ENCODE data around the gene SYTL5.

SYTL5 gene

DNA sequence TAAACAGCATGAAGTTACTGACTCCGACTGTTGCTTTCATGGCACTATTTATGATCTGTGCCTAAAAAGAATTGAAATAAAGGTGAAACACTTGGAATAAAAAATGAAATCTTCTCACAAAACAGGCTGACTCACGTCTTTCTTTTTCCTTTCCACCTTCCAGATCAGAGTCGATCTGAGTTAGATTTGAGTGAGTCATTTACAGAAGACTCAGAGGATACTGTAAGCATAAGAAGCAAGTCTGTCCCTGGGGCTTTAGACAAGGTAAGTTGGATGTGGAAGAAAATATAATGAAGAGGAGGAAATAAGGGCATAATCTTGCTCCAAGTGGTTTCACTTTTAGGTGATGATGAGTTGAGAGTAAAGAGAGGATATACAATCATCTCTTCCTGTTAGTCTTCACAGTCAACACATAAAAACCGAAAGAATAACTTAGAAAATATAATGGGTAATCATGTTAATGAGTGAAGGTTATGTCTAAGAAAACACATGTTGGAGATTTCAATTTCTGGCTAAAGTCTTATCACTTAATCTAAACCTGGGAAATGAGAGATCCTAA lies 89.7 kb downstream of the SYTL5 start:
- DNase-seq (ENCODE audit: low spot score): peak; percentile 24

DNA sequence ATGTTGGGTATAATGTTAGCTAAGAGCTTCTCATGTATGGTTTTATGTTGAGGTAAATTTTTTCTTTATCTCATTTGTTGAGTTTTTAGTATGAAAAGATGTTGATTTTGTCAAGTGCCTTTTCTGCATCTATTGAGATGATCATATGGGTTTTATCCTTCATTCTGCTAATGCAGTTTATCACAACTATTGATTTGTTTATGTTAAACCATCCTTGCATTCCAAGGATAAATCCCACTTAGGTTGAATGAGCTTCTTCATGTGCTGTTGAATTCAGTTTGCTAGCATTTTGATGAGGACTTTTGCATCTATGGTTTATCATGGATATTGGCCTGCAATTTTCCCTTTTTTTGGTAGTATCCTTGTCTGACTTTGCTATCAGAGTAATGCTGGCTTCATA lies 93.3 kb downstream of the SYTL5 start:
- no peak for DNase-seq (ENCODE audit: low spot score)

DNA sequence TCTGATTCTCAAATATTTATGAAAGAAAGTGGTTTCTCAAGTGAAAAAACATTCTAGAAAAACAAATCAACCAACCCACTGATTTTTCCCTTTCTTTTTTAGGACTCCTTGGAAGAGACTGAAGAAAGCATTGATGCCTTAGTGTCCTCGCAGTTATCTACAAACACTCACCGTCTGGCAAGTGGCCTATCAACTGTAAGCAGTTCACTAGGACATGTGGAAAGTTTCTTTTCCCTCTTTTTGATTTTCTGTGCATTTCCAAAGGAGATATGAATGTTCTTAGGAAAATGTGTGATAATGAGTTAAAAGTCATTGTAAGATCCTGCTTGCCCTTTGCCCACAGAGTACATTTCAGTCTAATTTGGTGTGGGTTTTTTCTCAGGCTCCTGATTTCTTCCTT lies 95.9 kb downstream of the SYTL5 start:
- DNase-seq (ENCODE audit: low spot score): no peak

DNA sequence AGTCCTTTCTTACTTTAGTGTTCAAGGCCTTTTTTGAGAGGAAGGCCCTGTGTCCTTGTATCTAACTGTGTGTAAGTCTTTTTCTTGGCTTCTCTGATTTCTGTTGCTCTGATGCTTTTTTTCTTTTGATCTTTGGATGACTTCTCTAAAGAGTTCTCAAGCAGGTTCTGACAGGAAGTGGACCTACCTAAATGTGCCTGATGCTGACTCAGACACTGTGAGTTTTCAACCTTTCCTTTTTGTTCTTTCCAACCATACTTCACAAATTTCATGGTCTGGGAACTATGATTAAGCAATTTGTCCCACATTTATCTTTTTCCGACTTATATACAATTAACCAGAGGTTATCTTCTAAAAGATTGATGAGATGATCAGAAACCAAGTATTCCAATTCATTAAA lies 96.5 kb downstream of the SYTL5 start:
- DNase-seq (ENCODE audit: low spot score): no peak

- DNase-seq (ENCODE audit: low spot score): no peak
These were observed 97.8 kb downstream of the SYTL5 start for GRCh38 chrX:38103857-38104812.

DNA sequence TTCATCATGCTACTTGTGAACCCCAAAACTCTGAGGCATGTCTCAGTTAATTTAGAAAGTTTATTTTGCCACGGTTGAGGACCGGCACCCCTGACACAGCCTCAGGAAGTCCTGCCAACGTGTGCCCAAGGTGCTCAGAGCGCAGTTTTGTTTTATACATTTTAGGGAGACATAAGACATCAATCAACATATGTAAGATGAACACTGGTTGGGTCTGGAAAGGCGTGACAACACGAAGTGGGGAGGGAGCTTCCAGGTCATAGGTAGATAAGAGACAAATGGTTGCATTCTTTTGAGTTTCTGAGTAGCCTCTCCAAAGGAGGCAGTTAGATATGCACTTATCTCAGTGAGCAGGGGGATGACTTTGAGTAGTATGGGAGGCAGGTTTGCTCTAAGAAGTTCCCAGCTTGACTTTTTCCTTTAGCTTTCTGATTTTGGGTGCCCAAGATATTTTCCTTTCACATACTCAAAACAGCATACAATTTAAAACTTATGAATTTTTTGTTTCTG lies 98.9 kb downstream of the SYTL5 start:
- DNase-seq (ENCODE audit: low spot score): no peak

DNA sequence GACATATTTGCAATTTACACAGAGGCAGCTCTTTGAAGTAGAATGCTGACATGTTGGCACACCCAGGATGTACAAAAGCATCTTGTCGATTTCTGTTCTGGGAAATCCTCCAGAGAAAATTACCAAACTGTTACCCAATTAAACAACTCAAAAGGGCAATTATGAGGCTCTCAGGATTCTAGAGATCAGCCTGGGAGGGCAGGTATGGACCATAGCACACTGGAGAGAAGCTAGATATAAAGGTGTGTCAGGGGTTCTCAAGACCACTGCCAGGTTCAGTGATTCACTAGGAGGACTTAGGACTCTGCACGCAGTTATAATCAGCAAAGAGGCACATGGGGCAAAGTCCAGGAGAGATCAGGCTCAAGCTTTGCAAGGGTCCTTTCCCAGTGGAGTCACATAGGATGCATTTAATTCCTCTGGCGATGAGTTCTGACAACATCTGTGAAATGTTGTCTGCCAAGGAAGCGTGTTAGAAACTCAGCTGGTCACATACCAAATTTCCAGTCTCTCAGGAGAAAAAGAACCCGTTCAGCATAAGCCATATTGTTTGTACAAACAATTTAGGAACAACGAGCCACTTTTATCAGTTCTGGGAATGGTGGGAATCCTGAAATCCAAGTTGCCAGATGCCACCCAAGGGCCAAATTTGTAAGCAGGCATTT lies 100.8 kb downstream of the SYTL5 start:
- no peak for DNase-seq (ENCODE audit: low spot score)

DNA sequence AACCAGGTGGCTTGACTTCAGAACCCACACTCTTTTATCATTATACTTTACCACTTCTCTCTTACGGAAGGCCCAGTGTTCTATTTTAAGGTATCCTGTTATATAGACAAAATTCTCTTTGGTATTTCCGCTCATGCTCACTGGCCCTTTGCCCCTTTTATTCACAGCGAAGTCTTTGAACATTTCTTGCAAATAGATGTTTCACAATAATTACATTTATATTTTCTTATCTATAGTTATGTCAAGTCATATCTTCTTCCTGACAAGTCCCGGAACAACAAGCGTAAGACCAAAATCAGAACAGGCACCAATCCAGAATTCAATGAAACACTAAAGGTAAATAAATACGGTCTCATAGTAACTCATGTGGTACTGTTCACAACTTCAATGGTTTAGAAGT lies 102.0 kb downstream of the SYTL5 start:
- peak; percentile 16 for DNase-seq (ENCODE audit: low spot score)

DNA sequence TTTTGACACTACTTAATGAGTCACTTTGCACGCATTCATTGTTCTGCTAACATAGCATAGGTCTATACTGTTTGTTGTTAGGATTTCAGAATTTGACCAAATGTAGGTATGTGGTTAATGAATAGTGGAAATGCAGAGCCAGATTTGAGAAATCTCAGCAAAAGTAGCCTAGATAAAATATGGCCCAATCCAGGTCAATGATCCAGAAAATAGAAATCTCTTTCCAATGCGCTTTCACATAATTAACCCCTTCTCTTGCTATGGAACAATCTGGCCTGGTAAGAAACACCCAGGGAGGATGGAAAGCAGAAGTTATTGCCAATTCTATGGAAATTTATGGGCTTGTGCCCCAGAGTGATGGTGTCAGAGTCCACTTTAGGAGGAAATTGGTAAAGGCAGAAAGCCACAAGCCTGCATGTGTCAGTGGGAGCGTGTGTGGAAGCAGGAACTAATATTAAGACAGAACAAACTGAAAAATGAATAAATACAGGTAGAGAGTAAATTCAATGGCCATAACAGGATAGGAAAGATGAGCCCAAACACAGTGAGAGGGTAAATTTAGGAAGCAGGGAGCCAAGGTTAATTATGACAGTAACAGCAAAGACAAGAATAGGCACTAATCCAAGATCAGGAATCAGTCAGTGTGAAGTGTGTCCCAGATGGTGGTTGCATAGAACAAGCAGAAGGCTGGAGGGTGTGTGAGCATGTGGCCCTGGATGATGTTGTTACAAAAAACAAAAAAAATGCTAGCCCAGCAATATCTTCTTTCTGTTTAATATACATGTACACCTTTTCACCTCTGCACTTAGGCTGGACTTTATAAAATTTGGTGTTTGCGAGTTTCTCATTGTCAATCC lies 102.9 kb downstream of the SYTL5 start:
- no peak for DNase-seq (ENCODE audit: low spot score)

DNA sequence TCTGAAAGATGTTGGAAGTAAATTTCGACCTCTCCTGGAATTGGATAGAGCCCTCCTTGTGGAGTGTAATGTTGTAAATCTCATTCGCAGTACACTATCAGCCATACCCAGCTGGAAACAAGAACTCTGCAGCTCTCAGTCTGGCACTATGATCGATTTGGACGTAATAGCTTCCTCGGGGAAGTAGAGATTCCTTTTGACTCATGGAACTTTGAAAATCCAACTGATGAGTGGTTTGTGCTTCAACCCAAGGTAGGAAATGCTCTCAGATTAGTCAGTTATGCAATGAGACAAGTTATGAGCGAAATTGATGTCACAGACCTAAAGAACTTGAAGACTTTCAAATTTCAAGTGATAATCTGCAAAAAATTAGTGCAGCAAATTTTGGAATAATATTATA lies 103.9 kb downstream of the SYTL5 start:
- DNase-seq (ENCODE audit: low spot score): no peak

DNA sequence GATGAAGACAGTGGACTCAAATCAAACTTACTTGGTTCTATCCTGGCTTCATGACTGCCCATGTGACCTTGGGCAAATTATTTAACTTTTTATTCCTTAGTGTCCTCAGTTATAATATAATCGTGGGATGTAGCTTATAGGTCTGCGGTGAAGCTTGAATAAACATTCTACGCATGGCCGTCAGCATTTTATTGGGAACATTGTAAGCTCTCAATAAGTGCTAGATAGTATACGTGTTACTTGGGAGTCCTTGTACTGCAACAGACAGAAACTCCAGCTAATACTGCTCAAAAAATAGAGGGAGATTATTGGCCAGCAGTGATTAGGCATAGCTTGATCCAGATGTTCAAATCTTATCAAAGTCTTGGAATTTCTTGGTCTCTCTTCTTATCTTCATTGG lies 104.8 kb downstream of the SYTL5 start:
- DNase-seq (ENCODE audit: low spot score): no peak

DNA sequence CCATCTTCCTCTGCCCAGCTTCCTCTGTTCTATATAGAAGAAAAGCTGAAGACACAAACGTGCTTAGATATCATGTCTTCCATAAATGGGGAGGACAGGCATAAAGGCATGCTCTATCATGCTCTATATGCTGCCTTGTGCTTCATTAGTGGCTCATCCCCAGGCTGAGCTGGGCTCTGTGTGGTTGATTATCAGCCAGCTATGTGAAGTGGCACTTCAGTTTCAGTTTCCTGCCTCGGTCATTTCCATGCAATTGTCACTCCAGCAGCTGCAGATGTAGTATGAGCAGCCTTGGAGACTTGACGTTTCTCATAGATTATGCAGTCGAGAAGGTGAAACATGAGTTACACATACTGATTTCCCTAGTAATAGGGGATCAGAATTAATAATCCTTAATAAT lies 106.2 kb downstream of the SYTL5 start:
- no peak for DNase-seq (ENCODE audit: low spot score)

GRCh38 chrX:38116706-38117105 lies 110.4 kb downstream of the SYTL5 start:
- DNase-seq (ENCODE audit: low spot score): no peak

DNA sequence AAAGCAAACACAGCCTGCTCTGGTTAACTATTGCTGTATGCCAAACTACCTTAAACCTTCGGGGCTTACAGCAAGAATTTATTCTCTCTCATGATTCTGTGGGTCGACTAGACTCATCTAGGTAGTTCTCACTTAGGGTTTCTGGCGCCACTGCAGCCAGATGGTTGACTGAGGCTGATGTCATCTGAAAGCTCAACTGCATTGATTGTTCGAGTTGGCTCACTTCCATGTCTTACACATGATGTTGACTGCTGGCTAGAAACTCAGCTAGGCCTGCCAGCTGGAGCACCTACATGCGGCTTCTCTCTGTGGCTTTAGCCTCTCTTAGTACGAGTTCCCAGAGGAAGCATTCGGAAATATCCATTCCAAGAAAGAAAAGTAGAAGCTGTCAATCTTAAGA lies 111.1 kb downstream of the SYTL5 start:
- no peak for DNase-seq (ENCODE audit: low spot score)

DNA sequence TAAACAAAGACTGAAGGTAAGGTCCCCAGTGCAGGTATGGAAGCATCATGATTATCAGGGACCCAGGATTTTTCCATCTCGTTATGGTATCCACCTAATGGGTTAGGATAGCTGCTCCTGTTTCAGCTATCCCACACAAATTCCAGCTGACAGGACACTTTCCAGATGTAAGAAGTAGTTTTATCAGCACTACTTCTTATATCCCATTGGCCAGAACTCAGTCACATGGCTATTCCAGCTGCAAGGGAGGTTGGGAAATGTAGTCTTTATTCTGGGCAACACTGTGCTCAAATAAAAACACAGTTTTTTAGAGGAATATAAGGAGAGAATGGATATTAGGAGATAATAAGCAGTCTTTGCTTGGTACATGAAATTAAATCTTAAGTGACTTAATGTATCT lies 117.6 kb downstream of the SYTL5 start:
- DNase-seq (ENCODE audit: low spot score): no peak

DNA sequence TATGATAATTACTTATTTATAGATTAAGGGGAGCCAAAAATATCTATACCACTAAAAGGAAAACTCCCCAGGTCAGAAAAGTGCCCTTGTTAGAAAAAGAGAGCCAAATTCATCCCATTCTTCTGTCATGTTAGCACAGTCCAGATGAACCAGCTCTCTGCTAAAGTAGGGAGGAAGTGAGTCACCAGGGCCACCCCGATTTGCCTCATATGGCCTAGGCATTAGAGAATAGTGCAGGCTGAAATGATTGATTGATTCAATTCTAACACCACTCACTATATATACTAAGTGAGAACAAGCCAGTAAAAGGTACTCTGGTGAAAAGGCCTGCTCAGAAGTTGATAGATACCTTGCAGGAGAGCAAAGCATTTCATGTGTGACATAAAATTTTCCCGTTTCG lies 119.8 kb downstream of the SYTL5 start:
- DNase-seq (ENCODE audit: low spot score): peak; percentile 3

GRCh38 chrX:38127961-38128360 lies 121.6 kb downstream of the SYTL5 start:
- no peak for DNase-seq (ENCODE audit: low spot score)

GRCh38 chrX:38129366-38129765 lies 123.0 kb downstream of the SYTL5 start:
- no peak for DNase-seq (ENCODE audit: low spot score)

DNA sequence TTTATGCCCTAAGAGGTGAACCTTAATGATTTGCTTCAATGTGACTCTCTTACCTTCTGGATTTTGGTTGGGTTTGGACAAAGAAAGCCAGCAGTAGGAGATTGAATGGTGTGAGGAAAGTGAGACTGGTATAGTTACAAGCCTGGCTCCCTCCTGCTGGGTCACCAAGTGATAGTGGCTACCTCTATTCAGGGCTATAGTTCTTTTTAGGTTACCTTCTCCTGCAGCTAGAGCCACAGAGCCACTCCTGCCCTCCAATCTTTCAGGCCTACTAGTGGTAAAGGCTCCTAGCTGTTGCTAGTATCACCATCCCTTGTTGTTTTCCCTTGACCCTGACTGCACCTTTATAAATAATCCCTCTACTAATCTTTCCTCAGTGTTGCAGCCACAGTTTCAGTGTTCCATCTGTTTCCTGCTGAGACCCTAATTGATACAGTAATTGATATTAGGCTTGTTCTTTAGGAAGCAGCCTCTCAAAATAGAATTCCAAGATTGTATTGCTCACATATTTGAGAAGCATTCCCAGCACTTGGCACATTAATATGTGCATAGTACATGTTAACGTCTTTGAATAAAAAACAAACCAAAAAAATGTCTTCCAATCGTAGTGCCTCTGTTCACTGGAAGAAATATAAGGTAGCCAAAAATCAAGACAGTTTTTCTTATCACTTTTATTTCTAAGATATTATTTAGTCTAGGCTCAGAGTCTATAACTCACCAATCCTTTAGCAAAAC lies 132.0 kb downstream of the SYTL5 start:
- no peak for DNase-seq (ENCODE audit: low spot score)

GRCh38 chrX:38138900-38139299 lies 132.5 kb downstream of the SYTL5 start:
- DNase-seq (ENCODE audit: low spot score): no peak

DNA sequence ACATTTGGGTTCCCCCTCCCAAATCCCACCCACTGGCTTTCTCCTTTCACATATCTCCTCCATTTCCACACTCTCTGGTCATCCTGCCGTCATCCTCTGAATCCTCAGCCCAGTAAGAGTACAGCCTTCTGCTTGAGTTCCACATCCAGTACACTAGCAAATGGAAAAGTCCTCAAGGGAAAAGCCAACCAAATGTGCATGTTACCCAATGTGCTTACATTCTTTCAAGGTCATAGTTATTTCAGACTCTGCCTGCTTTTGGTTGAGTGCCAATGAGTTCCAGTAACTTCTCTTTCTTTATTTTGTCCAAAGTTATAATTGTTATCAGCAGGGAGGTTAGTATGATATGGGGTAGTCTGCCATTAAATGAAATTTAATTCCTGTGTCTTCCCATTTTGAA lies 136.3 kb downstream of the SYTL5 start:
- DNase-seq (ENCODE audit: low spot score): no peak
